GM19463 (cell line): ENCODE data around the gene OR52B6.
A peak's percentile ranks its signal among the peaks of the same experiment; 100 is the strongest.
"Not testable (repeated sequence)": the region's sequence is repeated elsewhere in the genome, so short reads cannot be mapped to it uniquely, and the experiment has no call there.

ENCODE experiments used
- ATAC-seq: cut with Tn5 transposase; IDR thresholded peaks from one replicate; pipeline ENCODE4 v1.9.1; 2021; ENCODE audit warnings: mild to moderate bottlenecking, moderate library complexity; ENCODE audit not compliant: unreplicated experiment

The OR52B6 gene, protein sequence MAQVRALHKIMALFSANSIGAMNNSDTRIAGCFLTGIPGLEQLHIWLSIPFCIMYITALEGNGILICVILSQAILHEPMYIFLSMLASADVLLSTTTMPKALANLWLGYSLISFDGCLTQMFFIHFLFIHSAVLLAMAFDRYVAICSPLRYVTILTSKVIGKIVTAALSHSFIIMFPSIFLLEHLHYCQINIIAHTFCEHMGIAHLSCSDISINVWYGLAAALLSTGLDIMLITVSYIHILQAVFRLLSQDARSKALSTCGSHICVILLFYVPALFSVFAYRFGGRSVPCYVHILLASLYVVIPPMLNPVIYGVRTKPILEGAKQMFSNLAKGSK

DNA sequence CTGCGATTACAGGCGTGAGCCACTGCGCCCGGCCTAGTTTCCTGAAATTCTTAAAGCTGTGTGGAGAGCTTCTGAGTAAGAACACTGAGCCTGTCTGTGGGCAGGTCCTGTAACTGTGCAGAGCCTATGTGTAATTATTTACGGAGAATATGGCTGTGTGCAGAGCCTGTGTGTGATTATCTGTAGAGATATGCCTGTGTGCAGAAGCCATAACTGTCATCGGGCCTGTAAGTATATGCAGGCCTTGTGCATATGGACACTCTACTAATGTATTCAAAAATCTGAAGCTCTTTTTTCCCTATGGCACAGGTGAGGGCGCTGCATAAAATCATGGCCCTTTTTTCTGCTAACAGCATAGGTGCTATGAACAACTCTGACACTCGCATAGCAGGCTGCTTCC is at the start of gene OR52B6:
TSS of gene OR52B6 (plus strand) at position 301 of the 400 bp plus-strand sequence. CDS start at position 301, 0 bp downstream.
- no peak for ATAC-seq

DNA sequence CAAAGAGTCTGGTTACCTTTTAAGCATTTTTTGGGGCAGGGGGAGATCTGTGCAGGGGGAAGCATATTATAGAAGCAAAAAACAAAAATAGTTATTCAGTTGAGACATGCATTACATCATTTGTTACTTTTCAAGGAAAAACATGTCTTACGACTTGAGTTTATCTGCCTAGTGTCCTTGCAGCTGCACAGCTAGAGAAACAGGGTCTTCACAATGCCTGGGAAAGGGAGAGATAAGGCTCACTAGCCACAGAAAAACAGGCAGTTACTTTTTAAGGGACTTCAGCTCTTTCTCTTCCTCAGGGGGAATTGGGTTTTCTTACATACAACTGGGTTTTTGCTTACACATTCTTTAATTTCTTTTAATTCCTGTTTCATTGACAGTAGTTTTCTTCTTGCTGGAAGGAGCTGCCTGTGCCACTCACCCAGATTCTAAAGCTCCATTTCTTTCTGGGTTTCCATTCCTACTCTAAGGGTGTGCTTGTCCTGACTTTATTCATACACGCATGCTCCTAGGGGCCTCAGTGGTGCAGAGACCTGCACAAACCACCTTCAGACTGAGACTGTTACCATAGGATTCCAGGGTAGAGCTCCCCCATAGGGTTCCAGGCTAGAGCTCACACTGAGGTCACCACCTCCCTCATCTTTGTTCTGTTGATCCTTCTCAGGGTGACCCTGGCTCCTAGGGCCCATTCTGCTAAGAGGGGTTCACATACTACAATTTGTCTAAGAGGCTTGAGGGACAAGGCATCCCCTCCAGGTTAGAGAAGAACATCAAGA is 49.4 kb upstream of the OR52B6 start:
- ATAC-seq, result no peak

DNA sequence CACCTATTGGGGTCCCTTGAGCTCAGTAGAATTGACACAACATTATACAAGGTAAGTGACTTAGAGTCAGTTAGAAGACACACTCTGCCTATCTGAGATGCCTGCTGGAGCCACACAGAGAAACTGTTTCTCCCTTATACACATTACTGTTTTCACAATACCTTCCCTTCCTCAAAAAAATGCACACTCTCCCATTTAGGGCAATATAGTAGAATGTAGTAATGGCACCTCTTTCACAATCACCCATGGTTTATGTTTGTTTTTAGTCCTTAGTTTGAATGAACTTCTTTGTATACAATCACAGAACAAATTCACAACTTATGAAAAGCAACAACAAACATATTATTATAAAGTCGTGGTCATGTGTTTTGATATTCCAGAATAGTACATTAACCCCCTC is 46.6 kb upstream of the OR52B6 start:
- ATAC-seq, result no peak

DNA sequence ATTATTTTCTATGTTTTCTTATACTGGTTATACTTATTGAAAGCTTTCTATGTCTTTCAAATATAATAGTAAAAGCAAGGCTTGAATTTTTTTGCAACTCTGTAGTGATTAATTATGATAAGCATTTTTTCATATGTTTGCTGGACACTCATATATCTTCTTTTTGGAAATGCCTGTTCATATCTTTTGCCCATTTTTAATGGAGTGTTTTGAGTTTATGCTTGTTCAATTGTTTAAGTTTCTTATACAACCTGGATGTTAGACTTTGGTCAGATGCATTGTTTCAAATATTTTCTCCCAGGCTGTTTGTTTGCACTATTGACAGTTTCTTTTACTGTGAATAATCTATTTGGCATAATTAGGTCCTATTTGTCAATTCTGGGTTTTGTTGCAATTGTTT is 44.2 kb upstream of the OR52B6 start:
- ATAC-seq, result no peak

DNA sequence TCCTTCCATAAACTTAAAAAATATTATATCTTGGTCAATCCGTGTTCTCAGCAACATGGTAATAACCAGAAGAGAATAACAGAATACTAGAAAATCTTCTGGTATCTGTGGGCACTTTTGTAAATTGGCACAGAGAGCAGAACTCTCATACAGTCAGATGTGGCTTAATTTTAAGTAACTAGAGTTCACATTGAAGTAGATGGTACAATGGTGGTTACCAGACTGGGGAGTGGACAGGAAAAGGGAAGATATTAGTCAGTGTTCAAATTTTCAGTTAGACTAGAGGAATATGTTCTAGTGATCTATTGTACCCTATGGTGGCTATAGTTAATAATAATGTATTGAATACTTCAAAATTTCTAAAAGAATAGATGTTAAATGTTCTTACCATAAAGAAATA is 39.2 kb upstream of the OR52B6 start:
- ATAC-seq, result no peak

DNA sequence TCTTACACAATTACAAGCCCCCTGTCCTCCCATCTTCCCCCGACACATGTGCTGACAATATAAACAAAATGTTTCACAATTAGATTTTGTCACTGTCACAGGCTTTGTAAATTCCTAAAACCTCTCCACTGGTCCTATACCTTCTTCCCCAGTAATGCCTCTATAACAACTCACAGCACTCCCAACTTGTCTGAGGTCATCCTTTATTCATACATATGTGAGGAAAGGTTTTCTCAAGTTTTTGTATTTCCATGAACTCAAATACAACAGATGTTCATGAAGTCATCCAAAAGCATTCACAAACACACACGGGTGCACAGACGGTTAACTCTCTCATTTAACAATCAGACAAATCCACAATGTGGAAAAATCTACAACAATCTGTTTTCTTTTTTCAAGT is 34.2 kb upstream of the OR52B6 start:
- ATAC-seq, result no peak

DNA sequence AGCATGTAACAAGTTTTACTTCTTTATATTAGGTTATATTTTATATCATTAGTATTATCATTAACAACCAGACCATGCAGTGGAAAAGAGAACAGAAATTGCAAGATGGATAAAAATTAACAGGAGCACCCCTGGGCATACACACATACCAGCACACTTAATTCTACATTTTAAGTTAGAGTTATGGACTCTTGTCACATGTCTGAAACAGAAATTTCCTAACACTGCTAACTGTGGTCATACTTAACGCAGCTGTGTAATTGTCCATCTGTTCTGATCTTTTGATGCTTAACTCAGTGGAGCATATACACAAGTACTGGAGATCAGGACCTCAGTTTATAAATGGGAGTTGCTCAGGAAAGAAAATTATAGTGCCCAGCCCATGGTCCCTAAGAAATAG is 32.7 kb upstream of the OR52B6 start:
- ATAC-seq, result peak; percentile 65

DNA sequence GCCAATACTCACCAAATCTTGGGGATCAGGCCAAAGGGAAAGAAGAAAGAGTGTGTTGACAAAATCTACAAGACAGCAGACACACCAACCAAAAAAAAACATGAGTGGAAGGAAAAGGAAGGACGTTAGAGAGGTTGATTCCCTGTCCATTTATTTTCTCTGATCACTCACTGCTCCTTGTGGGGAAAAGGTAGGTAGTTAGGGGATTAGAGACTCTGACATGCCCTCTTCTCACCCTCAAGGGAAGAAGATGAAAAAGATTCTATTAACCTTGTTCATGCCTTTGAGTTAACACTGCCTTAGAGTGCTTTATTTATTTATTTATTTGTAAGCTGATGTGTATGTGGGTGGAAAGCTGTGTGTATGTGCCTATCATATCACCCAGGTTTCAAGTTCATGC is 32.2 kb upstream of the OR52B6 start, which contains the start of gene OR52H1:
TSS of gene OR52H1 (minus strand) at position 101 of the 400 bp plus-strand sequence. CDS start 3,035 bp downstream, outside the sequence.
- no peak for ATAC-seq

DNA sequence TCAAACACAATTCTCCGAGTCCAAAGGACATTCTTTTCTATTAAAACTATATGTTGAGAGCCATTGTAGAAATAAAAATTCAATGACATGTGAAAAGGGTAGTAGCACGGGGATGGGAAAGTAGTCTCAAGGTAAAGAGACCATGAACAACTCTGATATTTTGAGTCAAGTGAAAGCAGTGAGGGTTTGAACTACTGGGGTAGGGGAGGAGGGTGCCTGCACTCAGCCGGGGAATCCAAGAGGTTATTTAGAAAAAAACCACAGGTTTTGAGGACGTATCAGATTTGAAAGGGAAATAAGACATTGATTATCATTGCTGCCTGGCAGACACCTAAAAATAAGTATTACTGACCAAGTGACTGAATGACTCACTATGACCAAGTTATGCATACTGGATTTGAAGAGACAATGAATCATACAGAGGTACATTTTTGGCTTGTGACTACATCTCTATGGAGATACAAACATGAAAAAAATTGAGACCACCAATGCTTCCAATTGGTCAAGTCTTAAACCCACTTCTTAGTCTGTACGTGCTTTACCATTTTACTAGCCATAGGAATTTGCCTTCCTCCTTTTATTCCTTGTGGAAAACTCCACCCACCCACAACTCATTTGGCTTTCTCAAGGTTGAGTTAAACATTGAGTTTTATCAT is 30.1 kb upstream of the OR52B6 start:
- ATAC-seq, result peak; percentile 69

DNA sequence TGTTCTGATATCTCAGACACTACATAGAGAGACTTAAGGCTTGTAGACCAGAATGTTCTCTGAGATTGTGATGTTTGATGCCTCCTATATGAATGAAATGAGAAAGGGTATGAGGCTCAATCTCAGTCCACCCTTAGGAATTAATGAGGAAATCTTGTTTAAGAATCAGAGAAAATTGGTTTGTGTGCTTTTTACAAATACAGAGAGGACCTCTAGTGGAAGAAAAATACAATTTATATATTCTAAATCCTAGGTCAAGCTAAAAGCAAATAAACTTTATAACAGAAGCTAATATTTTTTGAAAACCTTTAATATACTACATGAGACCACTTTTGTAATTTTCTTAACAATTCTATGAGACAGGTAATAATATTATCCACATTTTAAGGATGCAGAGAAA is 27.3 kb upstream of the OR52B6 start:
- no peak for ATAC-seq

DNA sequence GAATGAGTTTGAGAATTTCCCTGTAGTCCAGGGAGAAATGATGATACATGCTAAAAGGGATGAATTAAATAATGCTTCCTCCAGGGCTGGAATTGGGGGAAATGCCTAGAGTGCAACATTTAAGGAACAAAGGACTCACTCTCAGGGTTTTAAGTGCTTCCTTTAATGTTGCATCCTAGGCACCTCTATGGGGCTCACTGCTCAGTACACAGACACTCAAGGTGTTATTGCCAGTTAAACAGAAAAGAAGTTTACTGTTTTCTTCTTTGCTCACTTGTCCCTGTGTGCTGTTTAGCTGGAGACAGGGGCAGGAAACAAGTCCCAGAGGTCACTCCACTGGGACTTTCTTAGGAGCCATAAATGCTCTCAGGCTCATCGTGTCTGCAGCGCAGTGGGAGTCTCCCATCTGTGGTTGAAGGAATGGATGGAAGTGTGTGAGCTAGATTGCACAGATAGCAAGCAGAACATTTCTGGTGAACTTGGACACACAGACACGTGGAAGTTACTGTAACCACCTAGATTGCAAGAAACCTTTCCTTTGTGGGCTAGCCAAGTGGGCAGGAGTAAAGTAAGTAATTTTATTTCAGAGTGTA is 24.0 kb upstream of the OR52B6 start:
- ATAC-seq, result no peak

DNA sequence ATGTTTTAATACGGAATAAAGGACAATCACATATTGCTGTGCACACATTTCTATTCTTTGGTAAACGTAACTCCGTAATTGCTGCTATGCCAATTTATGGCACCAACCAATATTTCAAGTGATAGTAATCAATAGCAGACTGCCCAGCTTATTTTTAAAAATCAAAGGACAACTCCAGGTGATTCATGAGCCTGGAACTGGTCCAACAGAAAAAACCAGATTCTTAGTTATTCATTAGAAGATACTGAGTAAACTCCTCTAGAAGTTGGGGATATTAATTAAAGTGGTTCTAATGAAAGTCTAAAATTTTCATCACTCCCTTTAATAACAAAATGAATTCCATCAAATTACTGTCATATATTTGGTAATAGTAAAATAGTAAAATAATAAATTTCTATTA is 22.9 kb upstream of the OR52B6 start:
- ATAC-seq, result no peak

DNA sequence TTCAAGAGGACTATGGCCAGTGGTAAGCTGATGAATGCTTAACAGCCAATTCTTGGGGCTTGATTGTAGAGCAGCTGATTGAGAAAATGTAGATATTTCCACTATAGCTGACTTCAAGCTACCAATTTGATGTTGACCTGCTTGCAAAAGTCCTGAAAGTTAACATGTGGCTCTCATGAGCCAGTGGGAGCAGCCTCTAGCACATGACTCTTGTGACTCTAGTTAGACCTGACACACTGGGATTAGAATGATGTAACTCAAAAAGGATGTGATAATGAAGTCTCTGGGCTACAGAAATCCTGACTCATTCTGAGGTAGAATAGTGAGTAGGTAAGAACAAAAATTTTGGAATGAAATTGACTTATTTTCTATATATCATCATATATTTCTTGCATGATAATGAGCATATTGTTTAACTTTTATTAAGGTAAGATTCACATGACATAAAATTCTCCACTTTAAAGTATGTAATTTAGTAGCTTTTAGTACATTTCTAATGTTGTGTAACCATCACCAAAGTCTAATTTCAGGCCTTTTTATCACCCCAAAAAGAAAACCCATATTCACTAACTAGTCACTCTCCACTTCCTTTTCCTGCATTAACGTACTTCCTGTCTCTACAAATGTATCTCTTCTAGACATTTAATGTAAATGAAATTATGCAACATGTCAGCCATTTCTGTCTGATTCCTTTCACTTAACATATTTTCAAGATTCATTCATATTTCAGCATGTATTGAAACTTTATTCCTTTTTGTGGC is 16.2 kb upstream of the OR52B6 start:
- no peak for ATAC-seq

DNA sequence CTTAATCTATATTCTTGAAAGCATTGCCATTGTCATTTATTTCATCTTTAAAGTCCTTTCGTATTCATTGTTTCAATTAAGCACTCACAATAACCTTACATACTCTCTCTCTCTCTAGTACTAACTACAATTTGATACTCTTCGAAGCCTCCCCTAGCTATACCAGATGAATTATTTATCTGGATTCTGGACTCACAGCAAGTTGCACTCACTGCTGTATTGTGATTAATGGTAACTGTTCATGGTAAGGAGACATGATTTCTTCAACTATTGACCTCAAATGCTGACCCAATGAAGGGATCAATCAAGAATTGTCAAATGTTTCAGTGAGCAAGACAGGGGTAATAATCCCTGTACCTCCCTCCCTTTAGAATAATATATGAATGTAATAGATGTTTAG is 6.0 kb upstream of the OR52B6 start:
- ATAC-seq, result no peak

DNA sequence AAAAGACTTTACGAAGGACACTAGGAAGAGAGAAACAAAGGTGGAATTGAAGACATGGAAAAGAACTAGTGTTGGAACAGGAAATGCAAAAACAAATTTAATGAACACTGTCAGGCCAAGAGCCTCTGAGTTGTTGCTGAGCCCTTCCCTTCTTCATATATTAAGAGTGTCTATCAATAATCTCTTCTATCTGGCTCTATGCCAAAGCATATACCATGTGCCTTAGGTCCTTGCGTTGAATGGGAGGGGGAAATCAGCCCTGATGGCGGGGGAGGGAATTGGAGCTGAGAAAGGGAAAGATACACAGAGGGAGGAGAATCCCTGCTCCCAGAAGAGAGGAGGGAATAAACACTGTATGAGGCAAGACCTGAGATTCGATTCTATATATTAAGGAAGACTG is 5.5 kb upstream of the OR52B6 start:
- no peak for ATAC-seq

DNA sequence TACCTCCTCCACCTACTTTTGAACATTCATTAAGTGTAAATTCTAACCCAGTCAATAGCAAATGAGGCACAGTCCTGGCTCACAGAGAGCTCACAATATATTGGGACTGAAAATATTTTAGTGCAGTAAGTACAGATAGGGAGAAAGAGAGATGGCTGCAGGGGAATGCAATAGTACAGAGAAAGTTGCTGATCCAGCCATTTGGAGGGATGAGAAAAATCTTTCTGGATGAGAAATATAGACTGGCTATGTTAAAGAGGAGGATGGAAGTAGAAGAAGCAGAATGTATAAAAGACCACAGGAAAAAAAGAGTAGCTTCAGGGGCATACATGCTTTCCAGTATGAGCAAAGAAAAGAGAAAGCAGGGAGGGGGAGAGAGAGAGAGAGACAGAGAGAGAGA is 3.6 kb upstream of the OR52B6 start:
- ATAC-seq, result no peak

DNA sequence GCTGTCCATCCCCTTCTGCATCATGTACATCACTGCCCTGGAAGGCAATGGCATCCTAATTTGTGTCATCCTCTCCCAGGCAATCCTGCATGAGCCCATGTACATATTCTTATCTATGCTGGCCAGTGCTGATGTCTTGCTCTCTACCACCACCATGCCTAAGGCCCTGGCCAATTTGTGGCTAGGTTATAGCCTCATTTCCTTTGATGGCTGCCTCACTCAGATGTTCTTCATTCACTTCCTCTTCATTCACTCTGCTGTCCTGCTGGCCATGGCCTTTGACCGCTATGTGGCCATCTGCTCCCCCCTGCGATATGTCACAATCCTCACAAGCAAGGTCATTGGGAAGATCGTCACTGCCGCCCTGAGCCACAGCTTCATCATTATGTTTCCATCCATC is 337 bp downstream of the OR52B6 start:
- no peak for ATAC-seq

DNA sequence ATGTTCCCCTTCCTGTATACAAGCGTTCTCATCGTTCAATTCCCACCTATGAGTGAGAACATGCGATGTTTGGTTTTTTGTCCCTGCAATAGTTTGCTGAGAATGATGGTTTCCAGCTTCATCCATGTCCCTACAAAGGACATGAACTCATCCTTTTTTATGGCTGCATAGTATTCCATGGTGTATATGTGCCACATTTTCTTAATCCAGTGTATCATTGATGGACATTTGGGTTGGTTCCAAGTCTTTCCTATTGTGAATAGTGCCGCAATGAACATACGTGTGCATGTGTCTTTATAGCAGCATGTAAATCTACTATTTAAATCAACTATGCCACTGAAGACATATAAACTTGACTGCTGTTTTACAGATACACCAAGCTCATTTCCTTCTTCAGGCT is 3.8 kb downstream of the OR52B6 start:
- ATAC-seq, result not testable (repeated sequence)

DNA sequence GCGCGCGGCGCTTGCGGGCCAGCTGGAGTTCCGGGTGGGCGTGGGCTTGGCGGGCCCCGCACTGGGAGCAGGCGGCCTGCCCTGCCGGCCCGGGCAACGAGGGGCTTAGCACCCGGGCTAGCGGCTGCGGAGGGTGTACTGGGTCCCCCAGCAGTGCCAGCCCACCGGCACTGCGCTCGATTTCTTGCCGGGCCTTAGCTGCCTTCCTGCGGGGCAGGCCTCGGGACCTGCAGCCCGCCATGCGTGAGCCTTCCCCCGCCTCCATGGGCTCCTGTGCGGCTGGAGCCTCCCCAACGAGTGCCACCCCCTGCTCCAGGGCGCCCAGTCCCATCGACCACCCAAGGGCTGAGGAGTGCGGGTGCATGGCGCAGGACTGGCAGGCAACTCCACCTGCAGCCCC is 9.2 kb downstream of the OR52B6 start:
- not testable (repeated sequence) for ATAC-seq

DNA sequence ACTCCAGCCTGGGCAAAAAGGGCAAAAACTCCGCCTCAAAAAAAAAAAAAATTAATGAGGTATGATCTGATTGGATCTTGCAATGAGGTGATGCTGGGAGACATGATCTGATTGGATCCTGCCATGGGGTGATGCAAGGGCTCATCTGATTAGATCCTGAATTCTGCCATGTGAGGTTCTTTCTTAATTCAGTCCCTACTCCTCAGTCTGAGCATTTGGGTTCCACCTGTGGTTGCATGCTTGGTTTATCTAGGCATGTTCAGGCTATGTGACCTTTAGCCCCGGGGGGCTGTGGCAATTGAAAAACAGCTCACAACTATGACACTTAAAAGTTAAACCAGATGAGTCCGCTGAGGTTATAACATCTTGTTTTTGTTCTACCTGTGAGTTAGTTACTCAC is 10.9 kb downstream of the OR52B6 start:
- ATAC-seq, result no peak

DNA sequence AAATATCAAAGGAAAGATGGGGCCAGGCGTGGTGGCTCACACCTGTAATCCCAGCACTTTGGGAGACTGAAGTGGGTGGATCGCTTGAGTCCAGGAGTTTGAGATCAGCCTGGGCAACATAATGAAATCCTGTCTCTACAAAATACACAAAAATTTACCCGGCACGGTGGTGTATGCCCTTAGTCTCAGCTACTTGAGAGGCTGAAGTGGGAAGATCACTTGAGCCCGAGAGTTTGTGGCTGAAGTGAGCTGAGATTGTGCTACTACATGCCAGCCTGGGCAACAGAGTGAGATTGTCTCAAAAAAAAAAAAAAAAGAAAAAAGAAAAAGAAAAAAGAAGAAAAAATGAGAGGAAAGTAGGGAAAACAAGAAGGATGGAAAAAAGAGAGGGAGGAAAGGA is 11.9 kb downstream of the OR52B6 start:
- ATAC-seq, result no peak
